EH (cell line): ENCODE data around the gene JAZF1.
A peak's percentile ranks its signal among the peaks of the same experiment; 100 is the strongest.

ENCODE experiments used
- DNase-seq: peaks from one replicate; pipeline ENCODE4 v3.0.0-alpha.2; 2015; ENCODE audit warnings: low read depth

Gene JAZF1

GRCh38 chr7:28191751-28192150, 11.2 kb upstream of the JAZF1 start:
- DNase-seq = no peak

GRCh38 chr7:28191184-28191583, 10.6 kb upstream of the JAZF1 start:
- no peak for DNase-seq

GRCh38 chr7:28190077-28190710, 9.6 kb upstream of the JAZF1 start:
- DNase-seq = no peak

- no peak for DNase-seq
These were observed 6.4 kb upstream of the JAZF1 start for GRCh38 chr7:28187012-28187411.

GRCh38 chr7:28183627-28184026, 3.0 kb upstream of the JAZF1 start:
- DNase-seq = peak; percentile 51

- no peak for DNase-seq
These were observed 1.5 kb upstream of the JAZF1 start for GRCh38 chr7:28182071-28182471.

GRCh38 chr7:28181416-28181815, 821 bp upstream of the JAZF1 start:
- DNase-seq = no peak

- DNase-seq = no peak
These were observed 598 bp downstream of the JAZF1 start for GRCh38 chr7:28180031-28180363.

- peak; percentile 72 for DNase-seq
These were observed 1.2 kb downstream of the JAZF1 start for GRCh38 chr7:28179120-28180030.

- peak; percentile 23 for DNase-seq
These were observed 2.0 kb downstream of the JAZF1 start for GRCh38 chr7:28178599-28178998.

GRCh38 chr7:28177836-28178235, 2.8 kb downstream of the JAZF1 start:
- no peak for DNase-seq

- DNase-seq = peak; percentile 45
These were observed 4.0 kb downstream of the JAZF1 start for GRCh38 chr7:28176645-28177044.

- DNase-seq = peak; percentile 54
These were observed 4.4 kb downstream of the JAZF1 start for GRCh38 chr7:28176174-28176573.

GRCh38 chr7:28174901-28175661, 5.5 kb downstream of the JAZF1 start:
- DNase-seq = peak; percentile 43

GRCh38 chr7:28174442-28174841, 6.2 kb downstream of the JAZF1 start:
- no peak for DNase-seq

GRCh38 chr7:28173531-28173930, 7.1 kb downstream of the JAZF1 start:
- DNase-seq = no peak

- DNase-seq = no peak
These were observed 7.6 kb downstream of the JAZF1 start for GRCh38 chr7:28172958-28173357.

- DNase-seq = no peak
These were observed 9.9 kb downstream of the JAZF1 start for GRCh38 chr7:28170701-28171100.

GRCh38 chr7:28169230-28169629, 11.4 kb downstream of the JAZF1 start:
- no peak for DNase-seq

- no peak for DNase-seq
These were observed 12.0 kb downstream of the JAZF1 start for GRCh38 chr7:28168393-28169158.

- peak; percentile 75 for DNase-seq
These were observed 13.4 kb downstream of the JAZF1 start for GRCh38 chr7:28166982-28167715.
